Kidney epithelial cell (primary cell): Measurements from ENCODE around the gene LIF. TPM values are rescaled to one million over a fixed set of nuclear protein-coding genes. Genes with fewer than 3 reads are reported as not detected.
"Not testable (repeated sequence)": the region's sequence is repeated elsewhere in the genome, so short reads cannot be mapped to it uniquely, and the experiment has no call there.

Experiments used
- DNase-seq: peaks from one replicate; pipeline ENCODE4 v3.0.0-alpha.2; 2010; ENCODE audit warnings: low read depth
- H3K27me3 ChIP-seq: 2 replicates; pipeline ENCODE4 v1.6.0; 2011; ENCODE audit warnings: low read length; ENCODE audit not compliant: control insufficient read depth, insufficient read depth
- H3K36me3 ChIP-seq: 2 replicates; pipeline ENCODE4 v1.5.1; 2011; ENCODE audit warnings: low read length; ENCODE audit not compliant: control insufficient read depth, insufficient read depth
- H3K4me3 ChIP-seq: 2 replicates; pipeline ENCODE4 v1.5.1; 2011; ENCODE audit warnings: low read depth, mild to moderate bottlenecking, control low read depth, low read length
- CTCF ChIP-seq: IDR thresholded peaks from 2 replicates; pipeline ENCODE4 v1.5.1; 2011; ENCODE audit warnings: mild to moderate bottlenecking, moderate library complexity, low read length, control low read depth, inconsistent platforms; ENCODE audit not compliant: insufficient read depth, poor library complexity, severe bottlenecking
- total RNA-seq: library from RNA; depleted of rRNA; stranded (reverse); fragments of >200 nt; gene quantifications from 2 replicates; pipeline ENCODE4 v1.2.3, GENCODE V29; 2015

Gene LIF
- total RNA-seq, 1 donor from 2014 or later: 112 TPM

GRCh38 chr22:30235687-30236170 lies 10.8 kb downstream of the LIF start:
- H3K4me3 ChIP-seq: no peak overlapping the region
- H3K27me3 ChIP-seq: no peaks in the 10 kb centered on the region
- TF ChIP-seq CTCF: no peak
- H3K36me3 ChIP-seq: no peaks in the 10 kb centered on the region
- peak; percentile 97 for DNase-seq

- DNase-seq: peak; percentile 62
- Histone ChIP-seq H3K27me3 (no peaks in the 10 kb centered on the region), H3K36me3 (no peaks in the 10 kb centered on the region), H3K4me3 (no peak overlapping the region)
- TF ChIP-seq CTCF: no peak
Observed at GRCh38 chr22:30234786-30235470, 11.6 kb downstream of the LIF start.

- H3K27me3 ChIP-seq, H3K4me3 ChIP-seq, H3K36me3 ChIP-seq, DNase-seq: not testable (repeated sequence)
Observed at GRCh38 chr22:30234325-30234724, 12.2 kb downstream of the LIF start.

- Histone ChIP-seq H3K27me3 (no peaks in the 10 kb centered on the region), H3K36me3 (no peaks in the 10 kb centered on the region), H3K4me3 (no peak overlapping the region)
- no peak for TF ChIP-seq CTCF
- DNase-seq: no peak
Observed at GRCh38 chr22:30233582-30233981, 13.0 kb downstream of the LIF start.

GRCh38 chr22:30232716-30233218 lies 13.8 kb downstream of the LIF start:
- no peak for DNase-seq
- no peak for TF ChIP-seq CTCF
- Histone ChIP-seq H3K27me3 (no peaks in the 10 kb centered on the region), H3K36me3 (no peaks in the 10 kb centered on the region), H3K4me3 (no peak overlapping the region)

- no peak for DNase-seq
- no peak for TF ChIP-seq CTCF
Observed at GRCh38 chr22:30230787-30231461, 15.6 kb downstream of the LIF start.

More at GRCh38 chr22:30230787-30231461, 15.6 kb downstream of the LIF start:
- no peaks in the 10 kb centered on the region for H3K27me3 ChIP-seq
- no peak overlapping the region for H3K4me3 ChIP-seq
- H3K36me3 ChIP-seq: no peaks in the 10 kb centered on the region
